Activated CD8-positive, alpha-beta T cell treated with anti-CD3 and anti-CD28 coated beads for 36 hours (primary cell): ENCODE data around the gene ADD3. TPM values are rescaled to one million over a fixed set of nuclear protein-coding genes. Genes with fewer than 3 reads are reported as not detected.

Experiments
- ATAC-seq: fragments of 200-7000 bp; cut with Tn5 transposase; one replicate; pipeline ENCODE4 v1.10.0; 2021; ENCODE audit warnings: mild to moderate bottlenecking, moderate library complexity
- CTCF ChIA-PET: fragments of 350-600 bp; sonication (Branson Sonifier 250); formaldehyde crosslinking; loops from one replicate; lab custom pipeline; 2021; ENCODE audit warnings: antibody characterized with exemption; lab: Charles Lee
- POLR2A ChIA-PET: fragments of 350-600 bp; sonication (Branson Sonifier 250); formaldehyde crosslinking; loops from one replicate; lab custom pipeline; 2021; ENCODE audit warnings: antibody characterized with exemption; lab: Charles Lee
- DNase-seq: peaks from one replicate; pipeline ENCODE4 v3.0.0-alpha.2; 2020
- H3K27ac Mint-ChIP-seq: one replicate; pipeline ENCODE4 v1.8.0; 2021; ENCODE audit warnings: mild to moderate bottlenecking, mixed read lengths
- H3K27me3 Mint-ChIP-seq: one replicate; pipeline ENCODE4 v1.8.0; 2021; ENCODE audit warnings: mixed read lengths
- H3K36me3 Mint-ChIP-seq: one replicate; pipeline ENCODE4 v1.8.0; 2021; ENCODE audit warnings: low read depth, mixed read lengths
- H3K4me1 Mint-ChIP-seq: one replicate; pipeline ENCODE4 v1.8.0; 2021; ENCODE audit warnings: low read depth, mixed read lengths
- H3K4me3 Mint-ChIP-seq: one replicate; pipeline ENCODE4 v1.8.0; 2021; ENCODE audit warnings: mild to moderate bottlenecking, moderate library complexity, mixed read lengths
- H3K9me3 Mint-ChIP-seq: one replicate; pipeline ENCODE4 v1.8.0; 2021; ENCODE audit warnings: mixed read lengths
- intact Hi-C: fragments of 100-400 bp; cut with micrococcal nuclease; formaldehyde crosslinking; loops from one replicate; pipeline ENCODE4 v1.10.0; 2022
- total RNA-seq, 2 experiments: library from RNA; stranded (reverse); gene quantifications; one replicate each; pipeline ENCODE4 v1.2.3, GENCODE V29; 2021
- TF ChIP-seq, protein P1 (sequence below): fragments of 200-600 bp; IDR thresholded peaks from one replicate; pipeline ENCODE4 v1.8.0; 2022; ENCODE audit warnings: antibody characterized with exemption, mild to moderate bottlenecking

The ADD3 gene
- total RNA-seq, 2 experiments from 2014 or later: 66.8 to 77.0 TPM

DNA sequence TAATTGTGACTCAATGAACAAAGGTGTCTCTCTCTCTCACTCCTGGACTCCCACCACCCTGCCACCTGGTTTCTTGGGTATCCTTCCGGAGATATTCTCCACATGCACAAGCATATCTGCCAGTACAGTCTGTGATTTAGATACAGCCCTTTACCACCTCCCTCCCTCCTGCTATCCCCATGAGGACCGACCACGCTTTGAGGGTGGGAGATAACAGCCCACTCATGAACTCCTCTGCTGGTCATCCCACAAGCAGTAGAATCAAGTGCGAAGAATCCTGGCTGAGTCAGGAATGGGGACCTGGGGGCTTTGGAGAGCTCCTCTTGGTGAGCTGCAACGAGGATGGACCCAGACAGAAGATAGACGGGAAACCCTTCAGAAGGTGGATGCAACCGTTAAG lies 171.4 kb downstream of the ADD3 start:
- no peaks in the 10 kb centered on the region for H3K4me1 Mint-ChIP-seq
- H3K9me3 Mint-ChIP-seq: no peaks in the 10 kb centered on the region
- H3K27ac Mint-ChIP-seq: no peak overlapping the region
- POLR2A ChIA-PET: interaction anchor here (1.3 kb wide), 1 partner anchor 11 kb away, joined by 3 read pairs; no protein-coding TSS in a partner anchor
- peaks cover 27% of the 10 kb centered on the region for H3K27me3 Mint-ChIP-seq
- TF ChIP-seq, protein P1, sequence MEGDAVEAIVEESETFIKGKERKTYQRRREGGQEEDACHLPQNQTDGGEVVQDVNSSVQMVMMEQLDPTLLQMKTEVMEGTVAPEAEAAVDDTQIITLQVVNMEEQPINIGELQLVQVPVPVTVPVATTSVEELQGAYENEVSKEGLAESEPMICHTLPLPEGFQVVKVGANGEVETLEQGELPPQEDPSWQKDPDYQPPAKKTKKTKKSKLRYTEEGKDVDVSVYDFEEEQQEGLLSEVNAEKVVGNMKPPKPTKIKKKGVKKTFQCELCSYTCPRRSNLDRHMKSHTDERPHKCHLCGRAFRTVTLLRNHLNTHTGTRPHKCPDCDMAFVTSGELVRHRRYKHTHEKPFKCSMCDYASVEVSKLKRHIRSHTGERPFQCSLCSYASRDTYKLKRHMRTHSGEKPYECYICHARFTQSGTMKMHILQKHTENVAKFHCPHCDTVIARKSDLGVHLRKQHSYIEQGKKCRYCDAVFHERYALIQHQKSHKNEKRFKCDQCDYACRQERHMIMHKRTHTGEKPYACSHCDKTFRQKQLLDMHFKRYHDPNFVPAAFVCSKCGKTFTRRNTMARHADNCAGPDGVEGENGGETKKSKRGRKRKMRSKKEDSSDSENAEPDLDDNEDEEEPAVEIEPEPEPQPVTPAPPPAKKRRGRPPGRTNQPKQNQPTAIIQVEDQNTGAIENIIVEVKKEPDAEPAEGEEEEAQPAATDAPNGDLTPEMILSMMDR: no peak
- no peak for ATAC-seq
- H3K36me3 Mint-ChIP-seq: no peaks in the 10 kb centered on the region
- DNase-seq: no peak
- intact Hi-C loops: no loop called here
- no peak overlapping the region for H3K4me3 Mint-ChIP-seq
- CTCF ChIA-PET: no interaction called here

DNA sequence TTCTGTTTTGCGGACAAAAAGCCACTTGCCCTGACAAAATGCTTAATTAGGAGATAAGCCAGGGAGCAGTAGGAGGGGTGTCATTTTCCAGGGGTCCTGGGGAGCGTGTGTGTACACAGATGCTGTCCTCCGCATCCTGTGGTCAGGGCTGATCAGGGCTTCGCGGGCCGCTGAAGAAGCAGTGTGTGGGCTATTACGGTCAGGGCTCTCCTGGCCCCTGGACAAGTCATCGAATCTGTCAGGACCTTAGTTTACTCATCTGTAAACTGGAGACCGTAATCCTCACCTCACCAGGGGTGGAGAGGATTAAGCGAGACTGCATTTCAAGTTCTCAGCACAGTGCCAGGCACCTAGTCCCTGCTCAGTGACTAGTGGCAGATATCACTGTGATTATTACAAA lies 173.7 kb downstream of the ADD3 start:
- peaks cover 21% of the 10 kb centered on the region for H3K27me3 Mint-ChIP-seq
- no peak overlapping the region for H3K4me3 Mint-ChIP-seq
- POLR2A ChIA-PET: no interaction called here
- no peaks in the 10 kb centered on the region for H3K36me3 Mint-ChIP-seq
- CTCF ChIA-PET: interaction anchor here (0.9 to 1.7 kb wide), 2 partner anchors 43 to 97 kb away, joined by 3 to 5 read pairs; no protein-coding TSS in a partner anchor
- ATAC-seq (no peak), DNase-seq (no peak)
- no peak overlapping the region for H3K27ac Mint-ChIP-seq
- intact Hi-C loops: no loop called here
- H3K9me3 Mint-ChIP-seq: no peaks in the 10 kb centered on the region
- no peaks in the 10 kb centered on the region for H3K4me1 Mint-ChIP-seq
- TF ChIP-seq, protein P1: no peak

DNA sequence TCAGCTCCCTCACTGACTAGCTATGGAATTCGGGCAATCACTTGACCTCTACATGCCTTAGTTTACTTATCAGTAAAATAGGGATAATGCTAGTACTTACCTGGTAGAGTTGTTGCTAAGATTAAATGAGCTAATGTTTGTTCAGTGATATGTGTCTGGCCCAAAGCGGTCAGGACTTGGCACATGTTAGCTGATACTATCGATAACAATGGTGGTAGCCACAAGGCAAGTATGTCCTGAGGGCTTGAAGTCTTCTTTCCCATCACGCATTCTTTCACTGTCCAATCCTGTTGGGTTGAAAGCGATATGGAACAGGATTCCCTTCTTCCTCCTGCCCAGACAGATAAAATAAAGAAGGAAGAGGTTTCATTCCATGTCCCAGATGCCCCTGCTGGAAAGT lies 174.1 kb downstream of the ADD3 start:
- CTCF ChIA-PET: interaction anchor here (0.9 to 1.7 kb wide), 2 partner anchors 44 to 97 kb away, joined by 3 to 5 read pairs; no protein-coding TSS in a partner anchor

GRCh38 chr10:110184398-110184797 lies 176.6 kb downstream of the ADD3 start:
- Mint-ChIP-seq H3K9me3 (no peaks in the 10 kb centered on the region), H3K36me3 (no peaks in the 10 kb centered on the region), H3K4me3 (no peak overlapping the region), H3K27me3 (peaks cover 11% of the 10 kb centered on the region), H3K27ac (no peak overlapping the region), H3K4me1 (peaks cover 4% of the 10 kb centered on the region)
- intact Hi-C loops: no loop called here
- ATAC-seq (no peak), DNase-seq (no peak)
- ChIA-PET CTCF (interaction anchor here (1.0 kb wide), 1 partner anchor 12 kb away, joined by 3 read pairs; no protein-coding TSS in a partner anchor), POLR2A (interaction anchor here (0.6 to 1.3 kb wide), 2 partner anchors 24 to 300 kb away, joined by 3 read pairs; no protein-coding TSS in a partner anchor)
- TF ChIP-seq, protein P1: no peak

More for the DNA sequence above, 174.1 kb downstream of the ADD3 start:
- TF ChIP-seq, protein P1: no peak
- intact Hi-C loops: no loop called here
- ATAC-seq (no peak), DNase-seq (no peak)
- H3K4me1 Mint-ChIP-seq: no peaks in the 10 kb centered on the region
- H3K9me3 Mint-ChIP-seq: no peaks in the 10 kb centered on the region
- POLR2A ChIA-PET: no interaction called here
- no peaks in the 10 kb centered on the region for H3K36me3 Mint-ChIP-seq
- peaks cover 23% of the 10 kb centered on the region for H3K27me3 Mint-ChIP-seq
- no peak overlapping the region for H3K27ac Mint-ChIP-seq
- H3K4me3 Mint-ChIP-seq: no peak overlapping the region

Other genes starting within 250 kb of the ADD3 start
- gene XPNPEP1, start 84.5 kb upstream of the ADD3 start, total RNA-seq: 10 to 100 TPM; 96.5 to 97.0 TPM
- 10 to 100 TPM; 47.9 to 48.2 TPM for gene MXI1, start 199.6 kb downstream of the ADD3 start, total RNA-seq